22Rv1 (cell line): ENCODE results near the gene SH3D19.

Source experiments
- CTCF ChIP-seq: fragments of 450-650 bp; IDR thresholded peaks from 2 replicates; pipeline ENCODE4 v1.5.1; 2017; ENCODE audit warnings: mild to moderate bottlenecking
- ZFX ChIP-seq: fragments of 450-650 bp; IDR thresholded peaks from 2 replicates; pipeline ENCODE4 v1.6.1; 2017; ENCODE audit warnings: antibody characterized with exemption, borderline replicate concordance

GRCh38 chr4:151074416-151074916 lies 250.9 kb downstream of the SH3D19 start:
- TF ChIP-seq CTCF (no peak), ZFX (no peak)
